Measurements from ENCODE around the gene TM9SF2.
"Not testable (repeated sequence)": the region's sequence is repeated elsewhere in the genome, so short reads cannot be mapped to it uniquely, and the experiment has no call there.

- not testable (repeated sequence) for TF ChIP-seq EZH2 (IDR thresholded peaks at IDR 0.05); POLR2AphosphoS5 (IDR thresholded peaks at IDR 0.05; ENCODE audit: borderline replicate concordance, low read depth, low read length)
Measured at GRCh38 chr13:99460802-99461201, 40.5 kb upstream of the TM9SF2 start.
